H1 (cell line): ENCODE measurements around the gene RBM8A. TPM values are rescaled to one million over a fixed set of nuclear protein-coding genes. Genes with fewer than 3 reads are reported as not detected.

Experiments used
- CTCF ChIA-PET: fragments of 300-600 bp; sonication (Branson Sonifier 250); formaldehyde crosslinking; loops from one replicate; lab custom pipeline; 2021; ENCODE audit not compliant: partially characterized antibody; lab: Charles Lee
- POLR2A ChIA-PET: fragments of 300-600 bp; sonication (Branson Sonifier 250); formaldehyde crosslinking; loops from one replicate; lab custom pipeline; 2021; ENCODE audit warnings: inconsistent platforms; ENCODE audit not compliant: partially characterized antibody; lab: Charles Lee
- DNase-seq, 2 experiments: peaks; one replicate each; pipeline versions ENCODE4 v3.0.0 to v3.0.0-alpha.2; 2010 to 2022; ENCODE audit warnings: low spot score in 2 of 2, low read depth in 1 of 2, mixed read lengths in 1 of 2
- FAIRE-seq: peaks from 2 replicates; lab custom pipeline; 2011; peaks lifted over from hg19 to GRCh38; lab: Jason Lieb, UNC
- H2AFZ ChIP-seq: 2 replicates; pipeline ENCODE4 v1.8.1; 2012; ENCODE audit warnings: low read length, inconsistent platforms
- H2AK5ac ChIP-seq: 2 replicates; pipeline ENCODE4 v1.6.1; 2013; ENCODE audit warnings: low read depth, low read length
- H2BK120ac ChIP-seq: replicated peaks from 2 replicates; pipeline ENCODE3; 2013; ENCODE audit warnings: low read depth, low read length, inconsistent platforms
- H2BK12ac ChIP-seq: 2 replicates; pipeline ENCODE4 v1.6.1; 2013; ENCODE audit warnings: low read depth, low read length
- H2BK15ac ChIP-seq: 2 replicates; pipeline ENCODE4 v1.6.1; 2013; ENCODE audit warnings: low read length
- H2BK20ac ChIP-seq: 2 replicates; pipeline ENCODE4 v1.6.1; 2013; ENCODE audit warnings: low read length
- H2BK5ac ChIP-seq: 2 replicates; pipeline ENCODE4 v1.6.1; 2013; ENCODE audit warnings: low read depth, low read length
- H3K14ac ChIP-seq: 2 replicates; pipeline ENCODE4 v1.6.1; 2013; ENCODE audit warnings: inconsistent platforms; ENCODE audit not compliant: insufficient read length
- H3K18ac ChIP-seq: 2 replicates; pipeline ENCODE4 v1.6.1; 2013; ENCODE audit warnings: low read length; ENCODE audit errors: extremely low read depth
- H3K23ac ChIP-seq: 2 replicates; pipeline ENCODE4 v1.6.1; 2013; ENCODE audit warnings: inconsistent platforms; ENCODE audit not compliant: insufficient read length
- H3K23me2 ChIP-seq: 2 replicates; pipeline ENCODE4 v1.6.1; 2013; ENCODE audit warnings: low read depth, low read length
- H3K27ac ChIP-seq: 2 replicates; pipeline ENCODE4 v1.6.1; 2011; ENCODE audit warnings: low read depth, low read length, inconsistent platforms
- H3K27me3 ChIP-seq, 4 experiments: replicated peaks in 1 of 4; 1 replicate in 1 of 4; 2 replicates in 3 of 4; pipeline versions ENCODE4 v1.6.1 to v1.8.1; 2011 to 2013; ENCODE audit warnings: low read length in 3 of 4, mild to moderate bottlenecking in 3 of 4, inconsistent platforms in 2 of 4, mixed read lengths in 2 of 4, moderate library complexity in 1 of 4; ENCODE audit not compliant: control insufficient read depth in 3 of 4, insufficient read depth in 3 of 4; ENCODE audit errors: extremely low read depth in 1 of 4
- H3K36me3 ChIP-seq, 4 experiments: 2 replicates each; pipeline versions ENCODE4 v1.6.1 to v1.8.1; 2011 to 2013; ENCODE audit warnings: mild to moderate bottlenecking in 4 of 4, low read length in 3 of 4, moderate library complexity in 2 of 4, control low read depth in 1 of 4, inconsistent platforms in 1 of 4; ENCODE audit not compliant: insufficient read depth in 4 of 4, control insufficient read depth in 2 of 4
- H3K4ac ChIP-seq: replicated peaks from 2 replicates; pipeline ENCODE3; 2013; ENCODE audit warnings: low read length, low read depth, mixed read lengths, inconsistent platforms; ENCODE audit not compliant: insufficient read length
- H3K4me1 ChIP-seq, 4 experiments: replicated peaks in 1 of 4; 1 replicate in 1 of 4; 2 replicates in 3 of 4; pipeline versions ENCODE4 v1.6.1 to v1.8.1; 2011 to 2013; ENCODE audit warnings: low read length in 3 of 4, inconsistent platforms in 2 of 4, mixed read lengths in 1 of 4; ENCODE audit not compliant: insufficient read depth in 4 of 4, control insufficient read depth in 3 of 4
- H3K4me2 ChIP-seq, 2 experiments: 2 replicates each; pipeline versions ENCODE4 v1.6.1 to v1.8.1; 2011 to 2013; ENCODE audit warnings: low read depth in 2 of 2, low read length in 2 of 2, control low read depth in 1 of 2, inconsistent platforms in 1 of 2, mild to moderate bottlenecking in 1 of 2; ENCODE audit not compliant: insufficient read depth in 1 of 2
- H3K4me3 ChIP-seq, 4 experiments: fragments of 200-600, 300-600 bp in 1 of 4; sonication (generic), shearing (Covaris generic), sonication (Bioruptor Twin) in 1 of 4; 2 replicates each; pipeline versions ENCODE4 v1.5.1 to v1.8.1; 2011 to 2016; ENCODE audit warnings: low read length in 4 of 4, low read depth in 3 of 4, control low read depth in 2 of 4, inconsistent platforms in 2 of 4, mild to moderate bottlenecking in 2 of 4, mixed read lengths in 1 of 4, moderate library complexity in 1 of 4; ENCODE audit not compliant: insufficient read depth in 2 of 4; ENCODE audit errors: extremely low read depth in 1 of 4
- H3K56ac ChIP-seq: replicated peaks from 2 replicates; pipeline ENCODE3; 2013; ENCODE audit warnings: low read depth, mild to moderate bottlenecking, mixed read lengths, low read length, inconsistent platforms; ENCODE audit not compliant: insufficient read length
- H3K79me1 ChIP-seq: 2 replicates; pipeline ENCODE4 v1.6.1; 2013; ENCODE audit warnings: low read depth, low read length, control low read depth
- H3K79me2 ChIP-seq, 2 experiments: 2 replicates each; pipeline versions ENCODE4 v1.6.1 to v1.8.1; 2012 to 2013; ENCODE audit warnings: low read length in 2 of 2, mild to moderate bottlenecking in 2 of 2, inconsistent platforms in 1 of 2; ENCODE audit not compliant: insufficient read depth in 2 of 2, control insufficient read depth in 1 of 2
- H3K9ac ChIP-seq, 4 experiments: replicated peaks in 1 of 4; 1 replicate in 1 of 4; 2 replicates in 3 of 4; pipeline versions ENCODE4 v1.6.1 to v1.8.1; 2011 to 2013; ENCODE audit warnings: low read depth in 3 of 4, low read length in 3 of 4, control low read depth in 2 of 4, mild to moderate bottlenecking in 2 of 4, moderate library complexity in 2 of 4, inconsistent platforms in 1 of 4; ENCODE audit errors: extremely low read depth in 1 of 4
- H3K9me3 ChIP-seq, 2 experiments: 2 replicates each; pipeline versions ENCODE4 v1.6.1 to v1.8.1; 2012 to 2013; ENCODE audit warnings: mild to moderate bottlenecking in 2 of 2, moderate library complexity in 2 of 2, control low read depth in 1 of 2, inconsistent platforms in 1 of 2, low read depth in 1 of 2, low read length in 1 of 2, mixed read lengths in 1 of 2; ENCODE audit not compliant: insufficient read depth in 2 of 2
- H4K20me1 ChIP-seq, 2 experiments: replicated peaks in 1 of 2; 2 replicates each; pipeline versions ENCODE3 to v1.8.1; 2011 to 2013; ENCODE audit warnings: inconsistent platforms in 2 of 2, low read length in 2 of 2, mild to moderate bottlenecking in 1 of 2; ENCODE audit not compliant: insufficient read depth in 2 of 2, control insufficient read depth in 1 of 2
- H4K5ac ChIP-seq: 2 replicates; pipeline ENCODE4 v1.6.1; 2013; ENCODE audit warnings: low read length, low read depth, mixed read lengths, inconsistent platforms; ENCODE audit not compliant: insufficient read length
- H4K8ac ChIP-seq: 2 replicates; pipeline ENCODE4 v1.8.0; 2013; ENCODE audit warnings: mild to moderate bottlenecking, moderate library complexity, low read length, inconsistent platforms; ENCODE audit not compliant: insufficient read depth; ENCODE audit errors: extremely low read depth
- H4K91ac ChIP-seq: replicated peaks from 2 replicates; pipeline ENCODE3; 2013; ENCODE audit warnings: low read length, mixed read lengths, inconsistent platforms; ENCODE audit not compliant: insufficient read length
- BACH1 ChIP-seq: IDR thresholded peaks from 2 replicates; pipeline ENCODE4 v1.6.1; 2012; ENCODE audit warnings: low read length, improper control_type of control experiment
- CREB1 ChIP-seq: IDR thresholded peaks from 2 replicates; pipeline ENCODE4 v1.6.1; 2012; ENCODE audit warnings: inconsistent platforms
- KDM4A ChIP-seq: IDR thresholded peaks from one replicate; pipeline ENCODE4 v1.7.1; 2012; ENCODE audit warnings: low read depth, mild to moderate bottlenecking, moderate library complexity, low read length, inconsistent platforms; ENCODE audit not compliant: severe bottlenecking
- PHF8 ChIP-seq: fragments of 200-600 bp; sonication (generic); conservative IDR thresholded peaks from 2 replicates; pipeline ENCODE4 v1.7.1; 2012; ENCODE audit warnings: low read depth, mild to moderate bottlenecking, inconsistent platforms, low read length, moderate library complexity
- RFX5 ChIP-seq: IDR thresholded peaks from 2 replicates; pipeline ENCODE4 v1.6.1; 2011; ENCODE audit warnings: low read depth, low read length, improper control_type of control experiment, borderline replicate concordance
- RXRA ChIP-seq: IDR thresholded peaks from 2 replicates; pipeline ENCODE4 v1.6.1; 2011; ENCODE audit warnings: low read depth, mild to moderate bottlenecking, low read length, moderate library complexity; ENCODE audit not compliant: insufficient read depth
- SAP30 ChIP-seq: fragments of 300-600 bp; sonication (generic); IDR thresholded peaks from 2 replicates; pipeline ENCODE4 v1.7.1; 2012; ENCODE audit warnings: low read length, moderate library complexity, mild to moderate bottlenecking, inconsistent platforms; ENCODE audit not compliant: insufficient read depth, insufficient replicate concordance
- SIN3A ChIP-seq, 2 experiments: IDR thresholded peaks in 1 of 2; conservative IDR thresholded peaks in 1 of 2; 2 replicates each; pipeline ENCODE4 v1.6.1; 2011 to 2012; ENCODE audit warnings: low read length in 2 of 2, improper control_type of control experiment in 1 of 2, low read depth in 1 of 2, mild to moderate bottlenecking in 1 of 2
- USF2 ChIP-seq: IDR thresholded peaks from 2 replicates; pipeline ENCODE4 v1.6.1; 2011; ENCODE audit warnings: low read length, improper control_type of control experiment
- WGBS, 2 experiments: shearing (Covaris generic) in 1 of 2; methylation state at CpG; one replicate each; pipeline versions ENCODE4 v1.1.6 to v1.1.7; 2013 to 2015; ENCODE audit warnings: low lambda C conversion rate in 2 of 2, mixed read lengths in 2 of 2, inconsistent platforms in 1 of 2, low coverage in 1 of 2, missing lambda C conversion rate in 1 of 2; ENCODE audit not compliant: insufficient replicate concordance in 2 of 2, insufficient coverage in 1 of 2, insufficient read length in 1 of 2; ENCODE audit errors: extremely low coverage in 1 of 2, missing lambda C conversion rate in 1 of 2; 5-methylcytosine and 5-hydroxymethylcytosine counted together
- polyA plus RNA-seq, 7 experiments: library from polyadenylated mRNA; depleted of rRNA in 3 of 7; stranded (reverse) in 5 of 7; unstranded in 2 of 7; fragments of >200 nt in 5 of 7; fragments of 200-250 nt in 2 of 7; gene quantifications; 1 replicate in 5 of 7; 2 replicates in 1 of 7; 4 replicates in 1 of 7; pipeline versions ENCODE4 v1.2.1 to v1.2.3, GENCODE V29; 2011 to 2013; ENCODE audit warnings: missing spikeins in 2 of 7, mixed read lengths in 2 of 7
- total RNA-seq: library from RNA; stranded (reverse); fragmentation: NEBNext Ultra II Directional; extraction: Animal tissue kit (Norgen Biotek cat#: 25700); gene quantifications from 2 replicates; pipeline ENCODE4 v1.2.1, GENCODE V29; 2021
- TF ChIP-seq, protein P1 (sequence below): IDR thresholded peaks from 2 replicates; pipeline ENCODE4 v1.6.1; 2012; ENCODE audit warnings: inconsistent platforms

Gene RBM8A
- total and polyA plus RNA-seq, 2 of the 8 experiments (the other 6 are each of a cell fraction or from before 2014, with no cell fraction given) = 125 to 216 TPM

- H2AK5ac ChIP-seq = no peak overlapping the region
- H3K4me1 ChIP-seq = peaks cover 0 to 20% (median 11%) of the 10 kb centered on the region in 4 experiments; a peak in 6 of 7 replicates
- no peak overlapping the region for H3K14ac ChIP-seq
- DNase-seq (peak in 1 of 2 experiments; percentile 92), FAIRE-seq (no peak)
- no peaks in the 10 kb centered on the region for H3K9me3 ChIP-seq
- ChIA-PET CTCF (no interaction called here), POLR2A (interaction anchor here (0.7 to 5.3 kb wide), 3 partner anchors 33 to 74 kb away, joined by 3 to 31 read pairs (median 4); partner anchors contain the start of genes RBM8A and TXNIP)
- no peaks in the 10 kb centered on the region for H3K36me3 ChIP-seq
- no peak overlapping the region for H4K91ac ChIP-seq
- H2BK120ac ChIP-seq = no peak overlapping the region
- 0% methylated on average over 28 of the region's 44 CpGs; no CpG with 5 or more reads in 1 of the 2 experiments for WGBS, 2 experiments
- H3K4ac ChIP-seq = no peak overlapping the region
- H3K4me3 ChIP-seq = peak overlapping the region; percentile 56 to 85 (median 82)
- no peak overlapping the region for H4K5ac ChIP-seq
- 0 out of 2 replicates have a peak overlapping the region, but pooled peaks have one; percentile 38 for H2BK5ac ChIP-seq
- H3K4me2 ChIP-seq = peak overlapping the region; percentile 93 to 98
- peaks cover 25% of the 10 kb centered on the region for H3K23me2 ChIP-seq
- H3K18ac ChIP-seq = peak overlapping the region; percentile 85; the same call in 1 of the 2 replicates
- no peaks in the 10 kb centered on the region for H3K79me2 ChIP-seq
- H4K8ac ChIP-seq = peak overlapping the region; percentile 51; the same call in 1 of the 2 replicates
- H3K79me1 ChIP-seq = no peaks in the 10 kb centered on the region
- H3K23ac ChIP-seq = no peak overlapping the region
- H2BK20ac ChIP-seq = no peak overlapping the region
- H3K27ac ChIP-seq = no peak overlapping the region
- no peak overlapping the region for H3K56ac ChIP-seq
- H2AFZ ChIP-seq = peak overlapping the region; percentile 40; the same call in 1 of the 2 replicates
- peak overlapping the region in 1 of 4 experiments; percentile 15; a peak in 3 of 7 replicates for H3K9ac ChIP-seq
- H3K27me3 ChIP-seq = peaks cover 25 to 75% (median 66%) of the 10 kb centered on the region in 4 experiments
- H2BK15ac ChIP-seq = no peak overlapping the region
- H2BK12ac ChIP-seq = no peak overlapping the region
- H4K20me1 ChIP-seq = peaks cover 0 to 2% of the 10 kb centered on the region in 2 experiments
- peak in 1 of 2 experiments; percentile 51; a peak in 1 of 4 replicates for TF ChIP-seq SIN3A (conservative IDR thresholded peaks at IDR 0.05 in 1 of 2, IDR thresholded peaks at IDR 0.05 in 1 of 2; ENCODE audit: low read depth in 1 of 2, low read length in 2 of 2)
- no peak for TF ChIP-seq RXRA
- peak; percentile 78 for TF ChIP-seq CREB1
- TF ChIP-seq KDM4A = peak; percentile 97
- no peak for TF ChIP-seq RFX5
- TF ChIP-seq BACH1 = no peak
- no peak for TF ChIP-seq USF2
- TF ChIP-seq, protein P1, sequence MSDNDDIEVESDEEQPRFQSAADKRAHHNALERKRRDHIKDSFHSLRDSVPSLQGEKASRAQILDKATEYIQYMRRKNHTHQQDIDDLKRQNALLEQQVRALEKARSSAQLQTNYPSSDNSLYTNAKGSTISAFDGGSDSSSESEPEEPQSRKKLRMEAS = 0 out of 2 replicates have a peak, but pooled peaks have one; percentile 17
- peak; percentile 60 for TF ChIP-seq SAP30
- TF ChIP-seq PHF8 = peak; percentile 34; the same call in 1 of the 2 replicates
Measured at GRCh38 chr1:145960468-145961108, 33.3 kb upstream of the RBM8A start.
